Stimulated activated CD4-positive, alpha-beta T cell treated with anti-CD3 and anti-CD28 coated beads, TNF-alpha, amount 100 ng/mL, for 4 hours (primary cell): ENCODE measurements around the gene NEXN.
"Not testable (repeated sequence)": the region's sequence is repeated elsewhere in the genome, so short reads cannot be mapped to it uniquely, and the experiment has no call there.

Experiments used
- DNase-seq, 3 experiments: peaks; one replicate each; pipeline ENCODE4 v3.0.0-alpha.2; 2020; ENCODE audit warnings: low read depth in 3 of 3

The NEXN gene

GRCh38 chr1:77906019-77906545, 17.7 kb downstream of the NEXN start:
- no peak for DNase-seq

- DNase-seq = no peak
Measured at GRCh38 chr1:77906624-77907023, 18.2 kb downstream of the NEXN start.

- DNase-seq = no peak
Measured at GRCh38 chr1:77910116-77910515, 21.7 kb downstream of the NEXN start.

- DNase-seq = not testable (repeated sequence)
Measured at GRCh38 chr1:77918918-77919317, 30.5 kb downstream of the NEXN start.

GRCh38 chr1:77925518-77925917, 37.1 kb downstream of the NEXN start:
- no peak for DNase-seq

- no peak for DNase-seq
Measured at GRCh38 chr1:77925956-77926355, 37.5 kb downstream of the NEXN start.

GRCh38 chr1:77926561-77927357, 38.3 kb downstream of the NEXN start:
- no peak for DNase-seq

GRCh38 chr1:77927414-77927813, 39.0 kb downstream of the NEXN start:
- no peak for DNase-seq

GRCh38 chr1:77929806-77930205, 41.4 kb downstream of the NEXN start:
- no peak for DNase-seq

GRCh38 chr1:77938651-77939050, 50.2 kb downstream of the NEXN start:
- no peak for DNase-seq

GRCh38 chr1:77940921-77941570, 52.6 kb downstream of the NEXN start:
- no peak for DNase-seq

- DNase-seq = no peak
Measured at GRCh38 chr1:77942400-77943140, 54.1 kb downstream of the NEXN start.

GRCh38 chr1:77945345-77945744, 56.9 kb downstream of the NEXN start:
- DNase-seq = no peak

GRCh38 chr1:77948841-77949424, 60.5 kb downstream of the NEXN start:
- no peak for DNase-seq

- DNase-seq = no peak
Measured at GRCh38 chr1:77950873-77951272, 62.4 kb downstream of the NEXN start.

GRCh38 chr1:77951328-77951727, 62.9 kb downstream of the NEXN start:
- no peak for DNase-seq

- DNase-seq = no peak
Measured at GRCh38 chr1:77953907-77954306, 65.5 kb downstream of the NEXN start.

- no peak for DNase-seq
Measured at GRCh38 chr1:77954521-77954920, 66.1 kb downstream of the NEXN start.

GRCh38 chr1:77955709-77956108, 67.3 kb downstream of the NEXN start:
- no peak for DNase-seq

GRCh38 chr1:77956464-77956863, 68.0 kb downstream of the NEXN start:
- no peak for DNase-seq

GRCh38 chr1:77958391-77958790, 70.0 kb downstream of the NEXN start:
- DNase-seq = no peak

- no peak for DNase-seq
Measured at GRCh38 chr1:77958850-77959249, 70.4 kb downstream of the NEXN start.
